ENCODE results near the gene BAIAP3. TPM values are rescaled to one million over a fixed set of nuclear protein-coding genes. Genes with fewer than 3 reads are reported as not detected.

Gene BAIAP3
- total RNA-seq, 4 donors from 2014 or later: 1.5 to 14.2 (median 1.9) TPM

GRCh38 chr16:1367486-1368174, 34.2 kb downstream of the BAIAP3 start:
- no peak for DNase-seq (ENCODE audit: low spot score)
- no peak for ATAC-seq (ENCODE audit: low FRiP score)
- TF ChIP-seq, protein P1, sequence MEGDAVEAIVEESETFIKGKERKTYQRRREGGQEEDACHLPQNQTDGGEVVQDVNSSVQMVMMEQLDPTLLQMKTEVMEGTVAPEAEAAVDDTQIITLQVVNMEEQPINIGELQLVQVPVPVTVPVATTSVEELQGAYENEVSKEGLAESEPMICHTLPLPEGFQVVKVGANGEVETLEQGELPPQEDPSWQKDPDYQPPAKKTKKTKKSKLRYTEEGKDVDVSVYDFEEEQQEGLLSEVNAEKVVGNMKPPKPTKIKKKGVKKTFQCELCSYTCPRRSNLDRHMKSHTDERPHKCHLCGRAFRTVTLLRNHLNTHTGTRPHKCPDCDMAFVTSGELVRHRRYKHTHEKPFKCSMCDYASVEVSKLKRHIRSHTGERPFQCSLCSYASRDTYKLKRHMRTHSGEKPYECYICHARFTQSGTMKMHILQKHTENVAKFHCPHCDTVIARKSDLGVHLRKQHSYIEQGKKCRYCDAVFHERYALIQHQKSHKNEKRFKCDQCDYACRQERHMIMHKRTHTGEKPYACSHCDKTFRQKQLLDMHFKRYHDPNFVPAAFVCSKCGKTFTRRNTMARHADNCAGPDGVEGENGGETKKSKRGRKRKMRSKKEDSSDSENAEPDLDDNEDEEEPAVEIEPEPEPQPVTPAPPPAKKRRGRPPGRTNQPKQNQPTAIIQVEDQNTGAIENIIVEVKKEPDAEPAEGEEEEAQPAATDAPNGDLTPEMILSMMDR (IDR thresholded peaks at IDR 0.05): no peak

DNA sequence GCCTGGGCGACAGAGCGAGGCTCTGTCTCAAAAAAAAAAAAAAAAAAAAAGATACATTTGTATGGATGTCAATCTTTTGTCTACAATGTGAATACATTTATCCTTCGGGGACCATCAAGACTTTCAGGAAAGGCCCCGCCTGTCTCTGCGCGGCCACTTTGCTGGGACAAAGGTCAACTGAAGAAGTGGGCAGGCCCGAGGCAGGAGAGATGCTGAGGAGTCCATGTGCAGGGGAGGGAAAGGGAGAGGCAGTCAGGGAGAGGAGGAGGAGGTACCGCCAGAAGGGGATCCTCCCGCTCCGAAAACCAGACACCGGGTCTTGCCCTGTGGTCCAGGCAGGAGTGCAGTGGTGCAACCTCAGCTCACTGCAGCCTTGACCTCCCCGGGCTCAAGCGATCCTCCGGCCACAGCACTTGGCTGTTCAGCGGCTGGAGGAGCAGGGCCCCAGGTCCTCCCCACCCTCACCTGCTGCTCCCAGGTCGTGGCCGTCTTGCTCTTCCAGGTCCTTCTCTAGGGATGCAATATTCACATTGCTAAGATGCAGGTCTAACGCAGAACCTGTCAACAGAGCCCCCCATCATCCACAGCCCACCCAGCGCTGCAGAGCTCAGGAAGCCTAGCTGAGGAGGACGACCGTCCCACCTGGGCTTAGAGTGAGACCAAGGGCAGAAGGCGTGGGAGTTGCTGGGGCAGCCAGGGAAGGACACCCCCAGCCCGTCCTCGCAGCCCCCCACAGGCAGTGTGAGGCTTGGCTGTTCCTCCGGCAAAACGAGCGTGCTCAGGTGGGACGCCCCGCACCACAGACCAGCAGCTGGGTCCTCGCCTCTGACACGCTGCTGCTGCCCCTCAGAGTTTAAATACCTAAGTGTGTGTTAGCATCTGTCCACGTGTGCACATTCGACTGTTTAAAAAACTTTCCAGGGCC, 37.9 kb downstream of the BAIAP3 start:
- TF ChIP-seq, protein P1 (IDR thresholded peaks at IDR 0.05): no peak
- no peak for ATAC-seq (ENCODE audit: low FRiP score)
- no peak for DNase-seq (ENCODE audit: low spot score)

- ATAC-seq (ENCODE audit: low FRiP score): no peak
- DNase-seq (ENCODE audit: low spot score): no peak
- TF ChIP-seq, protein P1 (IDR thresholded peaks at IDR 0.05): no peak
Measured at GRCh38 chr16:1372292-1372950, 39.0 kb downstream of the BAIAP3 start.

GRCh38 chr16:1374418-1375297, 41.2 kb downstream of the BAIAP3 start:
- ATAC-seq (ENCODE audit: low FRiP score) (no peak), DNase-seq (ENCODE audit: low spot score) (no peak)
- TF ChIP-seq, protein P1 (IDR thresholded peaks at IDR 0.05): no peak

- TF ChIP-seq, protein P1 (IDR thresholded peaks at IDR 0.05): no peak
- DNase-seq (ENCODE audit: low spot score) (no peak), ATAC-seq (ENCODE audit: low FRiP score) (no peak)
Measured at GRCh38 chr16:1375298-1375640, 41.8 kb downstream of the BAIAP3 start.

- ATAC-seq (ENCODE audit: low FRiP score) (no peak), DNase-seq (ENCODE audit: low spot score) (no peak)
- TF ChIP-seq, protein P1 (IDR thresholded peaks at IDR 0.05): no peak
Measured at GRCh38 chr16:1375741-1376410, 42.4 kb downstream of the BAIAP3 start.
